ENCODE measurements around the gene ZNF518B.

ZNF518B gene

GRCh38 chr4:10457255-10457801, at the start of gene ZNF518B:
TSS of gene ZNF518B (minus strand) at chr4:10457426. CDS start at chr4:10446328, 11,098 bp downstream.
- peak; percentile 60 for DNase-seq (ENCODE audit: low read depth, low spot score)

- no peak for DNase-seq (ENCODE audit: low read depth, low spot score)
These were observed 48.9 kb upstream of the ZNF518B start for GRCh38 chr4:10506077-10506476.

- DNase-seq (ENCODE audit: low read depth, low spot score), result no peak
These were observed 47.4 kb upstream of the ZNF518B start for GRCh38 chr4:10504570-10505179.

- no peak for DNase-seq (ENCODE audit: low read depth, low spot score)
These were observed 45.5 kb upstream of the ZNF518B start for GRCh38 chr4:10502717-10503116.

GRCh38 chr4:10500776-10501175, 43.5 kb upstream of the ZNF518B start:
- DNase-seq (ENCODE audit: low read depth, low spot score), result no peak

- DNase-seq (ENCODE audit: low read depth, low spot score), result no peak
These were observed 39.0 kb upstream of the ZNF518B start for GRCh38 chr4:10496200-10496599.

GRCh38 chr4:10495651-10496050, 38.4 kb upstream of the ZNF518B start:
- no peak for DNase-seq (ENCODE audit: low read depth, low spot score)

GRCh38 chr4:10492464-10492863, 35.2 kb upstream of the ZNF518B start:
- no peak for DNase-seq (ENCODE audit: low read depth, low spot score)

- no peak for DNase-seq (ENCODE audit: low read depth, low spot score)
These were observed 34.2 kb upstream of the ZNF518B start for GRCh38 chr4:10491401-10491800.

- no peak for DNase-seq (ENCODE audit: low read depth, low spot score)
These were observed 33.8 kb upstream of the ZNF518B start for GRCh38 chr4:10490996-10491395.

- no peak for DNase-seq (ENCODE audit: low read depth, low spot score)
These were observed 25.7 kb upstream of the ZNF518B start for GRCh38 chr4:10482913-10483312.

GRCh38 chr4:10480616-10481015, 23.4 kb upstream of the ZNF518B start:
- no peak for DNase-seq (ENCODE audit: low read depth, low spot score)

- no peak for DNase-seq (ENCODE audit: low read depth, low spot score)
These were observed 21.4 kb upstream of the ZNF518B start for GRCh38 chr4:10478621-10479020.

GRCh38 chr4:10470505-10470904, 13.3 kb upstream of the ZNF518B start:
- no peak for DNase-seq (ENCODE audit: low read depth, low spot score)

GRCh38 chr4:10466161-10466560, 8.9 kb upstream of the ZNF518B start:
- no peak for DNase-seq (ENCODE audit: low read depth, low spot score)

GRCh38 chr4:10462876-10463275, 5.7 kb upstream of the ZNF518B start:
- no peak for DNase-seq (ENCODE audit: low read depth, low spot score)

GRCh38 chr4:10461850-10462400, 4.7 kb upstream of the ZNF518B start:
- DNase-seq (ENCODE audit: low read depth, low spot score), result no peak

- peak; percentile 43 for DNase-seq (ENCODE audit: low read depth, low spot score)
These were observed 4.0 kb upstream of the ZNF518B start for GRCh38 chr4:10461091-10461849.

- no peak for DNase-seq (ENCODE audit: low read depth, low spot score)
These were observed 3.3 kb upstream of the ZNF518B start for GRCh38 chr4:10460313-10461047.

GRCh38 chr4:10459305-10459704, 2.1 kb upstream of the ZNF518B start:
- DNase-seq (ENCODE audit: low read depth, low spot score), result no peak

GRCh38 chr4:10458177-10458576, 951 bp upstream of the ZNF518B start:
- DNase-seq (ENCODE audit: low read depth, low spot score), result no peak
